ENCODE measurements around the gene LIF.

LIF gene

DNA sequence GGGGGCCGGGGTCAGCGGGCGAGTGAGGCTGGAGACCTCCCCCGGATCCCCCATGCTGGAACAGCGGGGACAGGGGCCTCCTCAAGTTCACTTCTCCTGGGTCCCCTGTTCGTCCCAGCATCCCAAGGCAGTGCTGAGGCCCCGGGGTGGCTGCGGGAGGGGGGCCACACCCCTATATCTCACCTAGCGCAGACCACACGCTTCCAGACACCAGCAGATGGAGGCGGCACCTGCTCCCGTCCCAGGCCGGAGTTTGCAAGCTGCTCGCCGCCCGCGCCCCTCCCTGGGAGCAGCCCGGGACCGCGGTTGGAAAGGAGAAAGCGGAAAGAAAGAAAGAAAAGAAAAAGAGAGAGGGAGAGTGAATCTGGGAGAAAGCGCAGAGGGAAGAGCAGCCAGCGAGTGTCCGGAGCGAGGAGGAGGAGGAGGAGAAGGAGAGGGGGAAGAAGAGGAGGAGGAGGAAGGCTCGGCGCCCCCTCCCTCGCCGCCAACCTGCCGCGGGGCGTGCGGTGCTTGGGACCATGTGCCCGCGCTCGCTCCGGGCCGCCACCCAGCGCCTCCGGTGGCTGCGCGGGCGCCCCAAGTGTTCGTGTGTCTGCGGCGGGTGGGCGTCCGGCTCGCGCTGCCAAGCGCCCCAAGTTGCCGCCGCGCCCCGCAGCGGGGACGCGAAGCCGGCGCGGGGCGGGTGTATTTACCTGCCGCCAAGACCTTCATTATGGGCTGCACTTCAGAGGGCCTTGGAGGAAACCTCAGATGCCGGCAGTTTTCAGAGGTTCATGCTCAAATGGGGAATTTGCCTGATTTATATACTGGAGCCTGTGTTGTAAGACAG is at the start of gene LIF:
TSS of gene LIF (minus strand) at position 775 of the 829 bp plus-strand sequence. CDS start at position 711, 64 bp downstream.
- no peak for DNase-seq (ENCODE audit: low read depth, low spot score)

GRCh38 chr22:30296324-30296723 is 49.8 kb upstream of the LIF start:
- DNase-seq (ENCODE audit: low read depth, low spot score): no peak

- no peak for DNase-seq (ENCODE audit: low read depth, low spot score)
Observed at GRCh38 chr22:30295576-30295975, 49.0 kb upstream of the LIF start.

- DNase-seq (ENCODE audit: low read depth, low spot score): no peak
Observed at GRCh38 chr22:30294830-30295229, 48.3 kb upstream of the LIF start.

DNA sequence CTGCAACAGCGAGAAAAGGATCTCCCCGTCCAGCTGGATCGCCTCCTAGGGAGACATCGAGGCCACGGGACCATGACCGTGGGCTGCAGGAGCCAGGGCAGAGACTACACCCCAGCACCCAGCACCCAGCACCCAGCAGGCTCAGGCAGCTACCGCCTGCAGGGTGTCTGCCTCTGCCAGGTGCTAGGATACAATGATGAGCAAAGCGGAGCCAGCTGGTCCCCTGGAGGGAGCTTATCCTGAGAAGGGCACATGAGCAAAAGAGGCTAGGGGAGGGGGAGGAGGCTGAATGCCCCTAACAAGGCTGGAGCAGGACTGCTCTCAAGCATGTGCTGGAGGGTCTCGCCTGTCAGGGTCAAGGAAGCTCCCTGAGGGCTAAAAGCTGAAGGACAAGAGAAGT is 47.5 kb upstream of the LIF start:
- DNase-seq (ENCODE audit: low read depth, low spot score): no peak

DNA sequence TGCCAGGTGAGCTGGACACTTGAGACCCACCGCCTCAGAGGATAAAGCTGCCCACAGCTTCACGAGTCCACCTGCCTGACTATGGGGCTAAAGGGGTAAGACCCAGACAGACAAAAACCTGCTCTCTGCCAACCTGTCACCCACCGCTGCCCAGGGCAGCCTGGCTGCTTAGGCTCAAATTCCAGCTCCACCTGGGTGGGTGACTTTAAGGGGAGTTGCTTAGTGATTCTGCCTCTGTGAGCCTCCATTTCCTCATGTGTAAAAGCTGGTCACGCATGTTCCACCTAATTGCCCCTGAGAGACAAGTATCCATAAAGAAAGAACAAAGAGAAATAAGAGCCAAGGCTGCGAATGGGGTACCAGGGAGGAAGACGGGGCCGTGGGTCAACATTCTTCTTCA is 46.5 kb upstream of the LIF start:
- DNase-seq (ENCODE audit: low read depth, low spot score): no peak

DNA sequence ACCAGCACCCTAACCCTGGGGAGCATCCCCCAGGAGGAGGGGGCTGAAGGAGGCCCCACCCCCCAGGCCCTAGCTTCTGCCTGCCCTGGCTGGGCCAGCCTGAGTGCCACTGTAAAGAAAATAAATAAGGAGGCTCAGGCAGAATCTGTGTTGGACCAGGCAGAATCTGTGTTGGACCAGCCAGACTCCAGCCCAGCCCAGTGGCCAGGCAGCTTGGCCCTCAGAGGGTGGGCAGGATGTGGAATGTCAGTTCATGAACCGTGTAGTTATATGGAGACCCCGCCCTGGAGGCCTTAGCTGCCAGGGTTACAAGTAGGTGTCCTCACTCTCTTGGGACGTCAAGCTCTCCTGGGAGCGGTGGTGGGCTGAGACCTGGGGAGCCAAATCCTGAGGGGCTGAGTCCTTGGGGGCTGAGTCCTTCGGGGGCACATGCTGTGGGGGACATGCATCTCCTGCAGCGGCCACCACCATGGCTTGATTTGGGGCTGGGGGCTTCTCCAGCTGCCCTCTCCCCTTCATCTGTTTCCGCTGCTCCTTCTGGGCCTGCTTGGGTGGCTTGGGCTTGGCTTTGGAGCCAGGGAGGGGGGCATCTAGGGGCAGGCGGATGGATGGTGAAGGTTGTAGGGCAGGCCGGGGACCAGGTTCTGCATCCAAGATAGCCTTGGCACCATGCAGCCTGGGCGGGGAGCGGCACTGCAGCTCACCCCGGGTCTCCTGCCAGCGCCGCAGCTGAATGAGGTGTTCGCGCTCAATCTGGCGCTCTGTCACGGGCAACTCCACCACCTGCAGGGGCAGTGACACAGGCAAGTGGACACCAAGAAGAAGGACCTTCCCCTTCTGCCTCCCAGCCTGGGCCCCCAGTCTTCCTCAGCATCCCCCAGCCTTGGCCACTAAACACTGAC is 45.8 kb upstream of the LIF start:
- no peak for DNase-seq (ENCODE audit: low read depth, low spot score)

DNA sequence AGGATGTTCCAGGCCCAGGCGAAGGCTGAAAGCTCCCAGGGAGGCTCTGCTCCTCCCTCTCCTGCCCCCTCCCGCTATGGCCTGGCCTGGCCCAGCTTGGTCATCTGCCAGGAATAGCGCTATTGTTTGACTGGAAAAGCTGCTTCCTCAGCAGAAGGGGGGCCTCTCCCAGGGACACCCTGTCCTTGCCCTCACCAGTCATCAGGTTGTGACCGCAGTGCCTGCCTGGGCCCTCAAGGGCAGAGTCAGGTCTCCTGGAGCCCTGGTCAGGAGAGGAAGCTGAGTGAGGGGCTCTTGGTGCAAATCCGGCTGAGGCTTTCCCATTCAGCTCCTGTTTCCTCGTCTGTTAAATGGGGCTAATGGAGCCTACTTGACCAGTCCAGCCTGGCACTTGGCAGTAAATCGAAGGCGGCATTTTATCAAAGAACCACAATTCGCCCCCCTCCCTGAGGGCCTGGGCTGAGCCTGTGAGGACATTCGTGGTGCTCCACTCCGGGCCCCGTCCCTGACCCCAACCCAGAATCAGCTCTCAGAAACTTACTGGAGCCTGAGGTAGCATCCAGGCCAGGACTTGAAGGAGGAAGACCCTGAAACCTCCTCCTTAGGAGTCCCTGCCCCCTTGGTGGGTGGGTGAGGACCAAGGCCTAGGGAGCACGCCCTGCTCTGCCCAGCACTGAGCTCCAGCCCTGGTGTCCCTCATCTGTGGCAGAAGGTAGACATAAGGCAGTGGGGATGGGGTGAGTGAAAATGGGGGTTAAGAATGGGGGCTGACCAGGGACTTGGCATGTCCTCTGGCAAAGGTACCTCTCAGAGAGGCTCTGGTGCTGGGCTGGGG is 44.7 kb upstream of the LIF start:
- peak; percentile 61 for DNase-seq (ENCODE audit: low read depth, low spot score)

DNA sequence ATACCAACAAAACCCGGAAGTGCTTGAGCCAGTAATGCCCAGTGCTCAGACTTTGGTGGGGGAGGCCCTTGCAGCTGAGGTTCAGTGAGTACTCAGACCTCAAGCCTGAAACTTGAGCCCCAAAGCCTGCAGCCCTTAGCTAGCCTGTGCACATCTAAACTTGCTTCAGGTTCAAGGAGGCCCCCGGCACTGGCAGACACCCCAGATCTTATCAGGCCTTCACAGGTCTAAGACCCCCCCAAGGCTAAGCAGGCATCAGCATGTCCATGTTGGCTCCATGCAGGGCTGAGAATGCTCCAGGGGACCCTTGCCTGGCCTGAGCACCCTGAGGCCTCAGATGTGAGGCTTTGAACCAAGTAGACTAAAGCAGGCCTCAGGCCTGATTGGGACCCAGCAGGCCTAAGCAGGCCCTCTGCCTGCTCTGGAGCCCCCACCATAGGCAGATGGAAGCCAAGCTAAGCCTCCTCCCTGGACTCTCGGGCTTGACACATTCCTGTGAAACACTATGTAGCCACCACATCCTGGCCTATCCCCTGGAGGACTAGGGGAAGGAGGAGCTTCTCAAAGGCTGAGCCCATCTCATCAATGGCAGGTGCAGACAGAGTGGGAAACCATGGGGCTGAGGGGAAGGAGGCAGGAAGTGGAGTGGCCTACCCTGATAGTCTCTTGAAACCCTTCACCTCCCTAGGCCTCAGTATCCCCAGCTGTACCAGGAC is 43.9 kb upstream of the LIF start:
- DNase-seq (ENCODE audit: low read depth, low spot score): no peak

DNA sequence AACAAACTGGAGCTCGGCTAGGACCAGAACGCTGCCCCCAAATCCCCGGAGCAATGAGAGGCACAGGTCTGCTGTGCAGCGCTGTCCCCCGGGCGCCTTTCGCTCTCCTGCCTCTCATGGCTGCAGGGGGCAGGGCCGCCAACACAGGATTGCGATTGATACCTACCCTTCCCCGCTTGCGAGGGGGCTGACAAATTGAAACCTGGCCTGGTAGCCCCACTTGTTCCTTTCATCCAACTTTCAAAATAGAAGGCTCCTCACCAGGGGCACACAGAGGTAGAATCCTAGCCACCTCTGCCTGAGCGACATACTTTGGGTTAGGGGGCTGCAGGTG is 43.4 kb upstream of the LIF start:
- DNase-seq (ENCODE audit: low read depth, low spot score): no peak

GRCh38 chr22:30289141-30289979 is 42.8 kb upstream of the LIF start, which contains the start of gene CASTOR1:
TSS of gene CASTOR1 (minus strand) at chr22:30289505. CDS start at chr22:30289497, 8 bp downstream.
- DNase-seq (ENCODE audit: low read depth, low spot score): peak; percentile 98

GRCh38 chr22:30288419-30289140 is 42.0 kb upstream of the LIF start:
- no peak for DNase-seq (ENCODE audit: low read depth, low spot score)

DNA sequence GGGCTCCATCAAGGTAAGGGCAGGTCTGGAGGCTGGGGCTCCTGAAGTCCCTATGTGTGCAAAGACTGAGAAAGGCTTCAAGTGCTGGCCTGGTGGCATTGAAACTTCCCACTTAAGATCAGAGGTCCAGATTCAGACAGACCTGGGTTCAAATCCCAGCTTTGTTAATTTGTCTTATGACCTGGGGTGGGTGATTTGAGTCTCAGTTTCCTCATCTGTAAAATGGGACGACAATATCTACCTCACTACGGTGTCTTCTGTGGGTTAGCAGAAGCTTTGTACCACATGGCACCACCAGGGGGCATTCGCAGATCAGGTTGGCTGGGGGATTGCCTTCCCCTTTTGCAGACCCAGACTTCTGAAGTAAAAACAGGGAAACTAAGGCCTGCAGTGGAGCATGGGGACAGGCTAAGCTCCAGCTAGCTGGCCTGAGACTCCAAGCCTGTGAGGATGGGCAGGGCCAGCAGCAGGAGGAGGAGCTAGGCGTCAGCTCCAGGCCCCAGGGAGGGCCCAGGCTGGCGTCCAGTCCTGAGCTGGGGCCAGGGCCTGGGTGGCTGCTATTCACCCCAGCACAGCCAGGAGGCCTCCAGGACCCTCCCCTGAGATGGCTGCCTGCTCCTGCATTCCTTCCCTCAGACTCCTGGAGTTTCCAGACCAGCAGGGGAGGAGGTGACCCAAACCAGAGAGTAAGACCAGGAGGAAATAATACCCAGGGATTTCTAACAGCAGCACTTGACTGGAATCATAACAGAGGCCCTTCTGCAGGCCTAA is 41.3 kb upstream of the LIF start:
- peak; percentile 78 for DNase-seq (ENCODE audit: low read depth, low spot score)

GRCh38 chr22:30286813-30287647 is 40.5 kb upstream of the LIF start:
- DNase-seq (ENCODE audit: low read depth, low spot score): no peak

- no peak for DNase-seq (ENCODE audit: low read depth, low spot score)
Observed at GRCh38 chr22:30286331-30286730, 39.8 kb upstream of the LIF start.

DNA sequence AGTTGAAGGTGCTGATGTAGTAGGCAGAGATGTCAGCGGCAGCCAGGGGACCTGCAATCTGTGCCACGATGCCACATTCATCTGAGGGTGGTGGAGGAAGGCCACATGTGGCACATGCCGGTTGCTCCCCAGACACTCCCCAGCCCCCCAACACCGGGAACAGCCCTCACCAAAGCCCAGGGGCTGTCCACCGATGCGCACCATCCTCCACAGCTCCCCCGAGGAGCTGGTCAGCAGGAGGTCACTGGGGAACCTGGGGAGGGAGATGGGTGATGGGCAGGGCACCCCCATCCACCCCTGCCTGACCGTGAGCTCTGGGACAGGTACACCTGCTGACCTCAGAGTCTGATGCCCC is 39.3 kb upstream of the LIF start:
- DNase-seq (ENCODE audit: low read depth, low spot score): no peak

- no peak for DNase-seq (ENCODE audit: low read depth, low spot score)
Observed at GRCh38 chr22:30285176-30285845, 38.8 kb upstream of the LIF start.

All from smooth muscle cell of the brain vasculature (primary cell).